Heart right ventricle (tissue), 16 donors: ENCODE results near the gene FBXW4. TPM values are rescaled to one million over a fixed set of nuclear protein-coding genes. Genes with fewer than 3 reads are reported as not detected.

Source experiments
- ATAC-seq, 8 donors: fragments of 200-7000 bp; cut with Tn5 transposase; one replicate each; pipeline ENCODE4 v1.9.1; 2020; ENCODE audit warnings: mild to moderate bottlenecking in 8 of 8, moderate library complexity in 8 of 8, moderate number of reproducible peaks in 1 of 8
- DNase-seq, 2 donors: peaks; one replicate each; pipeline ENCODE4 v3.0.0-alpha.2; 2020
- H3K27ac ChIP-seq, 10 donors: fragments of 200-600 bp; sonication (generic) in 2 of 10; one replicate each; pipeline versions ENCODE4 v1.5.0 to v1.8.0; 2020 to 2022; ENCODE audit warnings: mild to moderate bottlenecking in 3 of 10
- H3K27me3 ChIP-seq, 7 donors: fragments of 200-600 bp; one replicate each; pipeline ENCODE4 v1.8.0; 2021 to 2022; ENCODE audit warnings: mild to moderate bottlenecking in 2 of 7
- H3K36me3 ChIP-seq, 9 donors: fragments of 200-600 bp; sonication (generic) in 1 of 9; one replicate each; pipeline versions ENCODE4 v1.5.0 to v1.8.0; 2020 to 2022; ENCODE audit warnings: mild to moderate bottlenecking in 2 of 9
- H3K4me1 ChIP-seq, 9 donors: fragments of 200-600 bp; sonication (generic) in 1 of 9; one replicate each; pipeline versions ENCODE4 v1.5.0 to v1.8.0; 2020 to 2022; ENCODE audit warnings: mild to moderate bottlenecking in 4 of 9
- H3K4me3 ChIP-seq, 10 donors: fragments of 200-600 bp; sonication (generic) in 2 of 10; one replicate each; pipeline versions ENCODE4 v1.5.0 to v1.8.0; 2020 to 2022; ENCODE audit warnings: mild to moderate bottlenecking in 7 of 10, moderate library complexity in 2 of 10
- H3K9me3 ChIP-seq, 11 donors: fragments of 200-600 bp in 10 of 11; sonication (generic) in 2 of 11; one replicate each; pipeline versions ENCODE4 v1.5.0 to v1.8.0; 2013 to 2022; ENCODE audit warnings: mild to moderate bottlenecking in 2 of 11, control low read depth in 1 of 11, moderate library complexity in 1 of 11
- CTCF ChIP-seq, 9 donors: fragments of 200-600 bp; sonication (generic) in 2 of 9; IDR thresholded peaks; one replicate each; pipeline versions ENCODE4 v1.5.0 to v1.8.0; 2021 to 2022; ENCODE audit warnings: antibody characterized with exemption in 9 of 9, mild to moderate bottlenecking in 5 of 9, moderate library complexity in 1 of 9
- WGBS, 2 donors: extraction: QIAGEN DNeasy Blood & Tissue Kit; methylation state at CpG; one replicate each; pipeline ENCODE4 v1.1.7; 2013; ENCODE audit warnings: inconsistent platforms in 1 of 2; 5-methylcytosine and 5-hydroxymethylcytosine counted together
- intact Hi-C, 10 donors: fragments of 100-400 bp; cut with DNase I; formaldehyde crosslinking; loops; one replicate each; pipeline versions ENCODE4 v1.11.1 to v1.14.2; 2022
- polyA plus RNA-seq, 2 donors: library from polyadenylated mRNA; stranded (reverse); fragments of 200-250 nt; gene quantifications; one replicate each; pipeline ENCODE4 v1.2.3, GENCODE V29; 2013
- total RNA-seq, 10 donors: library from RNA; stranded (reverse); fragmentation: NEBNext Ultra II Directional in 3 of 10; extraction: Animal tissue kit (Norgen Biotek cat#: 25700) in 3 of 10; gene quantifications; one replicate each; pipeline versions ENCODE4 v1.2.1 to v1.2.4, GENCODE V29; 2021 to 2023
- donor health status: Arrhythmogenic right ventricular cardiomyopathy.
- donor health status: ischemic (EF 13 %, LVEDD 7.1; RV severe dilation, severe dysfunction).
- donor health status: healthy with polysubstance abuse.
- donor health status: DM: no; HTN: yes; CAD: no.
- donor health status: DM: no; HTN: no; CAD: no.
- donor health status: ischemic (EF 25% LVEDD 6.9; RV normal size, moderate dysfunction).
- donor health status: ischemic (EF 25% LVEDD 5.7; RV mildly dilated, moderate dysfunction).
- donor health status: healthy.
- donor health status: DM: yes; HTN: yes; CAD: no.
- donor health status: Ischemic cardiomyopathy.
- donor health status: ischemic (EF 35%, LVEDD 5.7; RV mildly dilated, moderate dysfunction).
- donor health status: nonischemic (EF 11% LVEDD 7.7; RV severe dilation, severe dysfunction).
- donor health status: DM: yes; HTN: yes; CAD: no.
- donor health status: PGD.
- donor health status: ischemic (EF 29% LVEDD 5.4; RV normal size, mild dysfunction).
- donor health status: nonischemic (EF 23%, LVEDD 6.1; RV moderate dilation, normal function).

The FBXW4 gene
- total and polyA plus RNA-seq, 12 donors: 31.8 to 118 (median 92.1) TPM

GRCh38 chr10:101568054-101568745 is 126.8 kb downstream of the FBXW4 start:
- H3K27ac ChIP-seq: no peak overlapping the region
- DNase-seq: no peak
- WGBS, 2 donors: 84 to 88% methylated on average over 17 of the region's 17 CpGs
- TF ChIP-seq CTCF (IDR thresholded peaks at IDR 0.05): no peak
- intact Hi-C loops: loop anchor here in 8 of 10 donors (2.0 to 10.0 kb wide), 8 partner anchors 263 to 355 kb away; no protein-coding TSS in a partner anchor
- no peaks in the 10 kb centered on the region for H3K36me3 ChIP-seq
- no peak for ATAC-seq
- H3K27me3 ChIP-seq: peaks cover 7 to 69% (median 54%) of the 10 kb centered on the region in 7 donors
- H3K4me1 ChIP-seq: peaks cover 8 to 30% (median 21%) of the 10 kb centered on the region in 9 donors
- peaks cover 0 to 12% (median 10%) of the 10 kb centered on the region in 11 donors for H3K9me3 ChIP-seq
- H3K4me3 ChIP-seq: no peak overlapping the region

- Histone ChIP-seq H3K4me3 (no peak overlapping the region), H3K27ac (no peak overlapping the region), H3K27me3 (peaks cover 7 to 75% (median 55%) of the 10 kb centered on the region in 7 donors), H3K4me1 (peaks cover 8 to 30% (median 21%) of the 10 kb centered on the region in 9 donors), H3K9me3 (peaks cover 0 to 3% (median 2%) of the 10 kb centered on the region in 11 donors), H3K36me3 (no peaks in the 10 kb centered on the region)
- ATAC-seq (no peak), DNase-seq (no peak)
- 67 to 71% methylated on average over 7 of the region's 7 CpGs for WGBS, 2 donors
- no peak for TF ChIP-seq CTCF (IDR thresholded peaks at IDR 0.05)
- intact Hi-C loops: loop anchor here in 8 of 10 donors (2.0 to 10.0 kb wide), 8 partner anchors 263 to 355 kb away; no protein-coding TSS in a partner anchor
Measured at GRCh38 chr10:101567165-101568006, 127.6 kb downstream of the FBXW4 start.

- TF ChIP-seq CTCF (IDR thresholded peaks at IDR 0.05): no peak
- Histone ChIP-seq H3K4me1 (peaks cover 8 to 30% (median 21%) of the 10 kb centered on the region in 9 donors), H3K36me3 (no peaks in the 10 kb centered on the region), H3K27me3 (peaks cover 7 to 75% (median 55%) of the 10 kb centered on the region in 7 donors), H3K9me3 (no peaks in the 10 kb centered on the region), H3K4me3 (peak overlapping the region in 9 of 10 donors; percentile 12 to 42 (median 36)), H3K27ac (no peak overlapping the region)
- 8 to 10% methylated on average over 59 of the region's 59 CpGs for WGBS, 2 donors
- peak in 1 of 8 donors; percentile 23 for ATAC-seq
- DNase-seq: no peak
- intact Hi-C loops: loop anchor here in 8 of 10 donors (5.0 to 10.0 kb wide), 6 partner anchors 262 to 349 kb away; no protein-coding TSS in a partner anchor
Measured at GRCh38 chr10:101566333-101567164, 128.4 kb downstream of the FBXW4 start.
